ENCODE results near the gene KCNK3. TPM values are rescaled to one million over a fixed set of nuclear protein-coding genes. Genes with fewer than 3 reads are reported as not detected.

The KCNK3 gene
- total RNA-seq, 2 donors from 2014 or later: 10.5 to 20.5 TPM

- no peaks in the 10 kb centered on the region for H3K9me3 ChIP-seq
- peak; percentile 93 for ATAC-seq
- peak overlapping the region; percentile 37 to 73 (median 64) for H3K27ac ChIP-seq
- WGBS, 2 donors: 28 to 30% methylated on average over 9 to 13 of the region's 13 CpGs
- peaks cover 0 to 12% of the 10 kb centered on the region in 2 donors for H3K36me3 ChIP-seq (replicated peaks in 1 of 2; ENCODE audit: insufficient read depth in 1 of 2, low read depth in 2 of 2)
- peak; percentile 88 to 97 (median 96) for DNase-seq
- intact Hi-C loops (cut with DNase I): no loop called here
- no peaks in the 10 kb centered on the region for H3K27me3 ChIP-seq
- H3K4me1 ChIP-seq: peaks cover 42% of the 10 kb centered on the region
- no peak overlapping the region for H3K4me3 ChIP-seq
- TF ChIP-seq CTCF (IDR thresholded peaks at IDR 0.05): peak in 1 of 7 experiments; percentile 1
- peak in 2 of 3 donors; percentile 9 to 28 for TF ChIP-seq POLR2A (IDR thresholded peaks at IDR 0.05)
Measured at GRCh38 chr2:26772064-26773001, 79.8 kb downstream of the KCNK3 start.

- H3K9me3 ChIP-seq: no peaks in the 10 kb centered on the region
- H3K27me3 ChIP-seq: no peaks in the 10 kb centered on the region
- H3K36me3 ChIP-seq (replicated peaks in 1 of 2; ENCODE audit: insufficient read depth in 1 of 2, low read depth in 2 of 2): peaks cover 3 to 29% of the 10 kb centered on the region in 2 donors
- ATAC-seq (no peak), DNase-seq (no peak)
- TF ChIP-seq CTCF (IDR thresholded peaks at IDR 0.05) (no peak), POLR2A (IDR thresholded peaks at IDR 0.05) (no peak)
- WGBS, 2 donors: 81 to 98% methylated on average over 4 to 5 of the region's 5 CpGs
- no peak overlapping the region for H3K27ac ChIP-seq
- H3K4me3 ChIP-seq: no peak overlapping the region
- H3K4me1 ChIP-seq: peaks cover 19% of the 10 kb centered on the region
- intact Hi-C loops (cut with DNase I): no loop called here
Measured at GRCh38 chr2:26776195-26776800, 83.8 kb downstream of the KCNK3 start.

- intact Hi-C loops (cut with DNase I): no loop called here
- ATAC-seq (no peak), DNase-seq (no peak)
- TF ChIP-seq CTCF (IDR thresholded peaks at IDR 0.05): no peak
- Histone ChIP-seq H3K9me3 (no peaks in the 10 kb centered on the region), H3K4me1 (peaks cover 1% of the 10 kb centered on the region), H3K36me3 (replicated peaks in 1 of 2; ENCODE audit: insufficient read depth in 1 of 2, low read depth in 2 of 2) (peaks cover 3 to 29% of the 10 kb centered on the region in 2 donors), H3K4me3 (no peak overlapping the region), H3K27me3 (no peaks in the 10 kb centered on the region), H3K27ac (no peak overlapping the region)
- 94% methylated on average over 12 to 17 of the region's 18 CpGs for WGBS, 2 donors
Measured at GRCh38 chr2:26778098-26778497, 85.6 kb downstream of the KCNK3 start.

GRCh38 chr2:26778507-26778906 is 86.0 kb downstream of the KCNK3 start:
- ATAC-seq: no peak
- Histone ChIP-seq H3K4me3 (no peak overlapping the region), H3K36me3 (replicated peaks in 1 of 2; ENCODE audit: insufficient read depth in 1 of 2, low read depth in 2 of 2) (peaks cover 3 to 29% of the 10 kb centered on the region in 2 donors), H3K27me3 (no peaks in the 10 kb centered on the region), H3K9me3 (no peaks in the 10 kb centered on the region), H3K27ac (no peak overlapping the region), H3K4me1 (no peaks in the 10 kb centered on the region)
- no peak for DNase-seq
- 82 to 86% methylated on average over 2 to 3 of the region's 3 CpGs for WGBS, 2 donors
- no peak for TF ChIP-seq POLR2A (IDR thresholded peaks at IDR 0.05)
- no peak for TF ChIP-seq CTCF (IDR thresholded peaks at IDR 0.05)
- intact Hi-C loops (cut with DNase I): no loop called here

All from body of pancreas (tissue), 4 donors.